Stimulated activated effector memory CD8-positive, alpha-beta T cell treated with anti-CD3 and anti-CD28 coated beads, Interleukin-12 subunit alpha, Interleukin-12 subunit beta, amount 100 ng/mL, for 72 hours (primary cell): ENCODE measurements around the gene ADORA3.
"Not testable (repeated sequence)": the region's sequence is repeated elsewhere in the genome, so short reads cannot be mapped to it uniquely, and the experiment has no call there.

Source experiments
- ATAC-seq: fragments of 150-1000 bp; cut with Tn5 transposase; 2 replicates; pipeline ENCODE4 v1.10.0; 2021
- DNase-seq, 2 donors: peaks; one replicate each; pipeline ENCODE4 v3.0.0; 2021 to 2022; ENCODE audit warnings: low spot score in 2 of 2
- H3K27ac Mint-ChIP-seq: one replicate; pipeline ENCODE4 v1.8.0; 2022; ENCODE audit warnings: mild to moderate bottlenecking, mixed read lengths
- H3K36me3 Mint-ChIP-seq: one replicate; pipeline ENCODE4 v1.8.0; 2022; ENCODE audit warnings: mild to moderate bottlenecking, mixed read lengths
- H3K4me1 Mint-ChIP-seq: one replicate; pipeline ENCODE4 v1.8.0; 2022; ENCODE audit warnings: mixed read lengths
- H3K4me3 Mint-ChIP-seq: one replicate; pipeline ENCODE4 v1.8.0; 2022; ENCODE audit warnings: mild to moderate bottlenecking, mixed read lengths
- H3K9me3 Mint-ChIP-seq: one replicate; pipeline ENCODE4 v1.8.0; 2022; ENCODE audit warnings: mixed read lengths

The ADORA3 gene

GRCh38 chr1:111503585-111504060, at the start of gene ADORA3, which contains the start of gene TMIGD3:
Gene ADORA3 (minus strand): TSS chr1:111503633. CDS start chr1:111503354, 279 bp downstream.
Gene TMIGD3 (minus strand): TSS chr1:111503633. CDS start chr1:111503354, 279 bp downstream.
- no peak within 1 kb of the TSS for H3K4me3 Mint-ChIP-seq
- ATAC-seq, result no peak
- no peaks in the 10 kb centered on the region for H3K36me3 Mint-ChIP-seq
- H3K4me1 Mint-ChIP-seq, result peaks cover 34% of the 10 kb centered on the region
- peak within 1 kb of the TSS; percentile 29 for H3K27ac Mint-ChIP-seq
- DNase-seq, result peak in 1 of 2 donors; percentile 47
- H3K9me3 Mint-ChIP-seq, result no peaks in the 10 kb centered on the region

GRCh38 chr1:111553196-111553595, 49.8 kb upstream of the ADORA3 start:
- DNase-seq (no peak), ATAC-seq (no peak)
- Mint-ChIP-seq H3K9me3 (no peaks in the 10 kb centered on the region), H3K4me3 (no peak overlapping the region), H3K27ac (no peak overlapping the region), H3K4me1 (no peaks in the 10 kb centered on the region), H3K36me3 (peaks cover 6% of the 10 kb centered on the region)

GRCh38 chr1:111552587-111552986, 49.2 kb upstream of the ADORA3 start:
- Mint-ChIP-seq H3K9me3 (no peaks in the 10 kb centered on the region), H3K4me3 (no peak overlapping the region), H3K36me3 (peaks cover 6% of the 10 kb centered on the region), H3K4me1 (no peaks in the 10 kb centered on the region), H3K27ac (no peak overlapping the region)
- ATAC-seq (no peak), DNase-seq (no peak)

DNA sequence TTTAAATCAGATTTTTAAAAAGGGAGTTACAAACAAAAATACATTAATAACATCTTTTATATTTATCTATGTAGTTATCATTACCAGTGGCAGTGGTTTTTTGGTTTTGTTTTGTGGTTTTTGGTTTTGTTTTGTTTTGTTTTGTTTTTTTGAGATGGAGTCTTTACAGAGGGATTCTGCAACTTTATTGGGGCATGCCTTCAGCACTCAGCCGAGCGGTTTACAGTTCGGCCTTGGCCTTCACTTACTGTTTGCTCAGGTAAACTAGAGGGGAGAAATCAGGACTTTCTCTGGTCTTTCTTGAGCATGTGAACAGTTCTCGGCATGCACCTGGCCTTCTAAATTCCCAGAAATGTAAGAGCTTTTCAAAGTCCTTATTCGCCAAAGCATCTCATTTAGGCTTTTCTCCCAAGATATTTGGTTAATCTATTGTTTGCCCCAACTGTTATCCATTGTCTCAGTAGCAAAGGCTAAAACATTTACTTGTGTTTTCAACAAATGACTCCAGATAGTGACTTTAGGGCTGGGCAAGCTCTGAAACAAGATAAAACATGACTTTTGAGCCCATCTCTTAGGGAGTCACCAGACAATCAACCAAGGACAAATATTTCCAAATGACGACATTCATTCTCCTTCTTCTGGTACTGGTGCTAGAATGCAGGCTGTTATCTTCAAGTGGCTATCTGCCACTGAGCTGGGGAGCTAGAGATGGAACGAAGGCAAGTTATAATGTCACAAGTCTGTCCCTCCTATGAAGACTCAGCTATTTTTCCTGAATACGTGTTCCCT, 48.4 kb upstream of the ADORA3 start:
- no peak for ATAC-seq
- no peak overlapping the region for H3K4me3 Mint-ChIP-seq
- H3K36me3 Mint-ChIP-seq, result peaks cover 6% of the 10 kb centered on the region
- no peak overlapping the region for H3K27ac Mint-ChIP-seq
- H3K4me1 Mint-ChIP-seq, result no peaks in the 10 kb centered on the region
- no peak for DNase-seq
- no peaks in the 10 kb centered on the region for H3K9me3 Mint-ChIP-seq

GRCh38 chr1:111547786-111548185, 44.4 kb upstream of the ADORA3 start:
- not testable (repeated sequence) for H3K27ac Mint-ChIP-seq, ATAC-seq, H3K36me3 Mint-ChIP-seq, H3K4me1 Mint-ChIP-seq, H3K4me3 Mint-ChIP-seq, H3K9me3 Mint-ChIP-seq, DNase-seq

DNA sequence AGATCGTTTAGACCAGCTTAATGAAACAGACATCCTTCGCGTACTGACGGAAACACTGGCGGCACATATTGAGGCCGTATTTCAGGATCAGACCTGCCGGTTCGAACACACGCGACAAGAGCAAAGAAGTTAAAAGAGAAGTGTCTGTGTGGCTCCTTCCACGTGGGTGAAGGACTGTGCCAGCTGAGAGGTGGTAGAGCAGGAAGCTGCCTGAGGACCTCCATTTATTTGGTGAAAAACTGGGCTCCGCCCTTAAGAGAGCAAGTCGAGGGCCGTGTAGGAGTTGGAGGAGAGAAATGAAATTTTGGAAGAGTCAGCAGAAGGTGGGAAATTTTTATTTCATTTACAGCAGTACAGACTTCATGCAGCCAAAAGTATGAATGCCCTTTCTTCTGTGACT, 38.8 kb upstream of the ADORA3 start:
- Mint-ChIP-seq H3K27ac (no peak overlapping the region), H3K36me3 (no peaks in the 10 kb centered on the region), H3K9me3 (peaks cover 5% of the 10 kb centered on the region), H3K4me1 (peaks cover 11% of the 10 kb centered on the region), H3K4me3 (no peak overlapping the region)
- ATAC-seq (no peak), DNase-seq (no peak)

GRCh38 chr1:111541721-111542120, 38.3 kb upstream of the ADORA3 start:
- ATAC-seq, result no peak
- Mint-ChIP-seq H3K36me3 (no peaks in the 10 kb centered on the region), H3K4me3 (no peak overlapping the region), H3K9me3 (peaks cover 5% of the 10 kb centered on the region), H3K4me1 (peaks cover 16% of the 10 kb centered on the region), H3K27ac (no peak overlapping the region)
- DNase-seq, result no peak

GRCh38 chr1:111540928-111541327, 37.5 kb upstream of the ADORA3 start:
- peaks cover 17% of the 10 kb centered on the region for H3K4me1 Mint-ChIP-seq
- H3K4me3 Mint-ChIP-seq, result no peak overlapping the region
- DNase-seq (no peak), ATAC-seq (no peak)
- H3K27ac Mint-ChIP-seq, result no peak overlapping the region
- H3K9me3 Mint-ChIP-seq, result peaks cover 5% of the 10 kb centered on the region
- no peaks in the 10 kb centered on the region for H3K36me3 Mint-ChIP-seq

DNA sequence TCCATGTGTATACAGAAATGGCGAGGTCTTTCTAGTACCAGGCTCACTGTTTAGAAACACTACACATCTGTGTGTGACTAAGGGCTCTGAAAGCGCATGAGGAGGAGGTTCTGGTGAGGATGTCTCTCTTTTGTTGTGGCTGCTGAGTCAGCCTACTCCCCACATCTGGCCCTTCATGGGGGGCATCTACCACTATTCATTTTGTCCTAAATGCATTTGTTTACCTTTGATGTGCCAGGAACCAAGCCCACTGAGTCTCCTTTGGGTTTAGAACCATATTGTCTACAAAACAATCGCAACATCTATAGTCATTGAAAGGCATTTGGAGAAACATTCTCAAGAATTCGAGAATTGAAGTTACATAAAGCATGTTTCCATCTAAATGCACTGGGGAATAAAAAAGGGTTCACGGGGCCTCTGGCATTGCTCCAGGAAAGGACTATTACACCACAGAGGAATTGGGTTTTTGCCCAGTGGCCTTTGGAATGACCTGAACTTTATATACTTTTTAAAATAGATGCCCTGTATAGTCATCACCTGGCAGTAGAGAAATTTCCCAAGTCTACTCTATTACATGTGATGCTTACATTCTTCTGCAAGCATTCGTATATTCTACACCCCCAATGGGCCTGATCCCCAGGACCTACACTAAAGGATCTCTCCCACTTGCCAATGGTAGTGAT, 35.1 kb upstream of the ADORA3 start:
- no peak overlapping the region for H3K4me3 Mint-ChIP-seq
- ATAC-seq, result peak; percentile 72
- H3K4me1 Mint-ChIP-seq, result peaks cover 17% of the 10 kb centered on the region
- DNase-seq, result no peak
- no peak overlapping the region for H3K27ac Mint-ChIP-seq
- H3K36me3 Mint-ChIP-seq, result no peaks in the 10 kb centered on the region
- no peaks in the 10 kb centered on the region for H3K9me3 Mint-ChIP-seq

DNA sequence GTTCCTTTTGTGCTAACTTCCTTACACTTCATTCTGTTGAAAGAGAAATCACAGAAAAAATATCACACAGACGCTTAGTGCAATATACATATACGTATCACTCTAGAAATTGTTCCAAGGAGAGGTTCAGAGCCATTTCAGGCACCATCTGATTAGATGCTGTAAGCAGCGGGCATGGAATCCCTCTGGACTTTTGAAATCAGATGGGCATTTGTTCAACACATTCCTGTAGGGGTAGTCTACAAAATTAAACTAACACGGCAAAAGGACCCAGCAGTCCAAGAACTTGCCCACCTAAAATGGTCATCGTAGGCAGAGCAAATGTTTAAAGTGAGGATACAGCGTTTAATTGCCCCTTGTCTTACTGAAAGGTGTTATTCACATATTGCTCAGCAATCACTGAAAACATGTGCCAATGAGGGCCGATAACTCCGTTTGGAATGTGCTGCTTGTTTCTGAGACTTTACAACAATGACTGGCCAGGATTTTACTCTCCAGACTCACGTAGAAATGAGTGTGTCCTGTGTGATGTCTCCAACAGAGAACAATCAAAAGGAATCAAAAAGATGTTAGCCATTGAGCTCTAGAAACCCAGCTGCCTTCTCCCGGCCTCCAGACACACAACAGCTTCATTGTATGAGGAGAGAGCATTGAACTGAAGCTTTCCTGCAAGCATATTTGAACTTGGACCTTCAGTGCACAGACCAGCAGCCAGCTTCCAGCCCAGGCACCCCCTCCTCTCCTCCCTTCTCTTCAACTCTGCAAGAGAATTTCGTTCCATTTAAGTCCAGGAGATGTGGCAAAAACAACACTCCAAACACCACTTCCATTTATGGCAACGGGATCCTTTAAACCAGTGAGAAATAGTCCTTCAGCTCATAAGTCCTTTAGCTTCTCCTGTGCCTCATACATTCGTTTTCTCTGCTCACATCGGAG, 32.1 kb upstream of the ADORA3 start:
- DNase-seq, result no peak
- no peaks in the 10 kb centered on the region for H3K36me3 Mint-ChIP-seq
- peaks cover 12% of the 10 kb centered on the region for H3K4me1 Mint-ChIP-seq
- no peak overlapping the region for H3K27ac Mint-ChIP-seq
- no peaks in the 10 kb centered on the region for H3K9me3 Mint-ChIP-seq
- no peak overlapping the region for H3K4me3 Mint-ChIP-seq
- no peak for ATAC-seq

DNA sequence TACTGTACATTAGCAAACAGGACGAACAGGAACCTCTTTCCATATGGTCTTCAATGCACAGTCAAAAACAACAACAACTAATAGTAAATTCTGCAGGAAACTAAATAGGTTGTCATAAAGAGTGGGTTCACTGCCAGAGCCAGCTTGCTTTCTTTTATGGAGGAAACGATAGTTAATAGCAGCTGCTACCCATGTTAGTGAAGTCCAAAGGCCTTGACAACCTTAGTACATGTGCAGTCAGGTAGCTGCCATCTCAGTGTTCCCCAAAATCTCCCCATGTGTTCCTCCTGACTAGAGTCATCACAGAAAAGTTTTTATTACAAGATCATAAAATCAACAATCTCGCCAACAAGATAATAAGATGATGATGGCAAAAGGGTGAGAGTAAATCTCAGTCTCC, 16.6 kb upstream of the ADORA3 start:
- H3K9me3 Mint-ChIP-seq, result peaks cover 4% of the 10 kb centered on the region
- H3K36me3 Mint-ChIP-seq, result no peaks in the 10 kb centered on the region
- no peak for ATAC-seq
- no peak overlapping the region for H3K4me3 Mint-ChIP-seq
- DNase-seq, result no peak
- no peak overlapping the region for H3K27ac Mint-ChIP-seq
- H3K4me1 Mint-ChIP-seq, result peaks cover 27% of the 10 kb centered on the region

GRCh38 chr1:111517469-111518225, 14.2 kb upstream of the ADORA3 start:
- H3K4me3 Mint-ChIP-seq, result peak overlapping the region; percentile 60
- DNase-seq, result no peak
- peak overlapping the region; percentile 11 for H3K27ac Mint-ChIP-seq
- no peaks in the 10 kb centered on the region for H3K9me3 Mint-ChIP-seq
- no peaks in the 10 kb centered on the region for H3K36me3 Mint-ChIP-seq
- H3K4me1 Mint-ChIP-seq, result peaks cover 43% of the 10 kb centered on the region
- ATAC-seq, result peak; percentile 65

DNA sequence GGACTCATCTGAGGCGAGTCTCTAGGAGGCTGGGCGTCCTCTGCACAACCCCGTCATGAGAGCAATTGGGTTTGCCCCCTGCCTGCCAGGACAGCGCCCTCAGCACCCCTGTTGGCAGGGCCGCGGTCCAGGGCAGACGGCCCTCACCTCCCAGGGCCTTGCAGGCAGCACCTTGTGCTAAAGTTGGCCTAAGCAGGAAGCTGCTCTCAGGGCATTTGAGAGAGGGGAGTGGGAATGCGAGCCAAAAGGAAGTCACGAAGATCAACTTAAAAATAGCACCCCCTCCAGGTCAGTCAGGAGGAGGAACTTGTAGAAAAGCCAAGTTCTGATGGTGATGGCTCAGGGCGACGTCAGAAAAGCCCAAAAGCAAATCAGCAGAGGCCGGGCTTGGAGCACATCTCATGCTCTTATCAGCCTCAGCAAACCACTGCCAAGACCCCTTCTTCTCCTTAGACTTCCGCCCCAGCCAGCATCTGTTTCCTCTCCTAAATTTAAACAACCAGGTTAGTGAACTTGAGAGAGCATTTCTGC, 12.6 kb upstream of the ADORA3 start:
- no peaks in the 10 kb centered on the region for H3K36me3 Mint-ChIP-seq
- peak overlapping the region; percentile 60 for H3K4me3 Mint-ChIP-seq
- ATAC-seq (peak; percentile 60), DNase-seq (no peak)
- H3K9me3 Mint-ChIP-seq, result no peaks in the 10 kb centered on the region
- H3K4me1 Mint-ChIP-seq, result peaks cover 43% of the 10 kb centered on the region
- H3K27ac Mint-ChIP-seq, result peak overlapping the region; percentile 11

- peaks cover 43% of the 10 kb centered on the region for H3K4me1 Mint-ChIP-seq
- DNase-seq, result no peak
- peak; percentile 24 for ATAC-seq
These were observed 12.0 kb upstream of the ADORA3 start for GRCh38 chr1:111515291-111516004.

More at GRCh38 chr1:111515291-111516004, 12.0 kb upstream of the ADORA3 start:
- Mint-ChIP-seq H3K4me3 (peak overlapping the region; percentile 60), H3K36me3 (no peaks in the 10 kb centered on the region), H3K9me3 (no peaks in the 10 kb centered on the region), H3K27ac (peak overlapping the region; percentile 11)
